ENCODE results near the gene PSMA4. TPM values are rescaled to one million over a fixed set of nuclear protein-coding genes. Genes with fewer than 3 reads are reported as not detected.

The PSMA4 gene
- total RNA-seq, 3 donors from 2014 or later = 102 to 139 (median 138) TPM

DNA sequence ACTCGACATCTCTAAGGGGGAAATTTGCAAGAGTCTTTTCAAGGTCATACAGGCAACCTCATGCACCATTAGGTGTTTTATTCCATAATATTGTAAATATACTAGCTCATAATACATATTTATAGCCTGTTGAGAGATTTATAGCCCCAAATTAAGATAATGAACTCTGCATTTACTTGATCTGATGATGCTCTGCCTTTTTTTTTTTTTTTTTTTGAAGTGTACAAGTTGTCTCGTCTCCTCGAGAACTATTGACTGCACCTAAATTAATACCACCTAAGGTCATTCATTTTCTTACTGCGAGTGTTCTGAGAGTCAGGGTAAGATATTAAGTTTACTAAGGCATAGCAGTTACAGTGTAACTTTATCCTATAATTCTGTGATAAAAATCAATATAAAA is 31.1 kb downstream of the PSMA4 start:
- Histone ChIP-seq H3K9me3 (no peaks in the 10 kb centered on the region), H3K27ac (no peak overlapping the region), H3K27me3 (no peaks in the 10 kb centered on the region), H3K4me3 (no peak overlapping the region), H3K4me1 (no peaks in the 10 kb centered on the region), H3K36me3 (no peaks in the 10 kb centered on the region)
- intact Hi-C loops (cut with DNase I; ENCODE audit: low total_unique reads) = no loop called here
- DNase-seq (ENCODE audit: low spot score in 2 of 2) = no peak
- no peak for TF ChIP-seq POLR2A (IDR thresholded peaks at IDR 0.05)
- no peak for TF ChIP-seq POLR2AphosphoS5 (IDR thresholded peaks at IDR 0.05)

- TF ChIP-seq, protein P1, sequence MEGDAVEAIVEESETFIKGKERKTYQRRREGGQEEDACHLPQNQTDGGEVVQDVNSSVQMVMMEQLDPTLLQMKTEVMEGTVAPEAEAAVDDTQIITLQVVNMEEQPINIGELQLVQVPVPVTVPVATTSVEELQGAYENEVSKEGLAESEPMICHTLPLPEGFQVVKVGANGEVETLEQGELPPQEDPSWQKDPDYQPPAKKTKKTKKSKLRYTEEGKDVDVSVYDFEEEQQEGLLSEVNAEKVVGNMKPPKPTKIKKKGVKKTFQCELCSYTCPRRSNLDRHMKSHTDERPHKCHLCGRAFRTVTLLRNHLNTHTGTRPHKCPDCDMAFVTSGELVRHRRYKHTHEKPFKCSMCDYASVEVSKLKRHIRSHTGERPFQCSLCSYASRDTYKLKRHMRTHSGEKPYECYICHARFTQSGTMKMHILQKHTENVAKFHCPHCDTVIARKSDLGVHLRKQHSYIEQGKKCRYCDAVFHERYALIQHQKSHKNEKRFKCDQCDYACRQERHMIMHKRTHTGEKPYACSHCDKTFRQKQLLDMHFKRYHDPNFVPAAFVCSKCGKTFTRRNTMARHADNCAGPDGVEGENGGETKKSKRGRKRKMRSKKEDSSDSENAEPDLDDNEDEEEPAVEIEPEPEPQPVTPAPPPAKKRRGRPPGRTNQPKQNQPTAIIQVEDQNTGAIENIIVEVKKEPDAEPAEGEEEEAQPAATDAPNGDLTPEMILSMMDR (IDR thresholded peaks at IDR 0.05) = no peak
- TF ChIP-seq POLR2AphosphoS5 (IDR thresholded peaks at IDR 0.05) (no peak), POLR2A (IDR thresholded peaks at IDR 0.05) (no peak)
- Histone ChIP-seq H3K4me1 (no peaks in the 10 kb centered on the region), H3K9me3 (no peaks in the 10 kb centered on the region), H3K27me3 (no peaks in the 10 kb centered on the region), H3K36me3 (no peaks in the 10 kb centered on the region), H3K4me3 (no peak overlapping the region), H3K27ac (no peak overlapping the region)
- no peak for DNase-seq (ENCODE audit: low spot score in 2 of 2)
- intact Hi-C loops (cut with DNase I; ENCODE audit: low total_unique reads) = no loop called here
These were observed 33.2 kb downstream of the PSMA4 start for GRCh38 chr15:78573416-78573815.

GRCh38 chr15:78574944-78575343 is 34.7 kb downstream of the PSMA4 start:
- no peak for DNase-seq (ENCODE audit: low spot score in 2 of 2)
- intact Hi-C loops (cut with DNase I; ENCODE audit: low total_unique reads) = no loop called here
- Histone ChIP-seq H3K9me3 (no peaks in the 10 kb centered on the region), H3K4me1 (no peaks in the 10 kb centered on the region), H3K27me3 (no peaks in the 10 kb centered on the region), H3K36me3 (no peaks in the 10 kb centered on the region), H3K27ac (no peak overlapping the region), H3K4me3 (no peak overlapping the region)
- TF ChIP-seq POLR2A (IDR thresholded peaks at IDR 0.05) (no peak), POLR2AphosphoS5 (IDR thresholded peaks at IDR 0.05) (no peak)
- TF ChIP-seq, protein P1 (IDR thresholded peaks at IDR 0.05) = no peak

GRCh38 chr15:78597583-78597982 is 57.3 kb downstream of the PSMA4 start:
- Histone ChIP-seq H3K9me3 (no peaks in the 10 kb centered on the region), H3K27me3 (no peaks in the 10 kb centered on the region), H3K36me3 (no peaks in the 10 kb centered on the region), H3K4me1 (no peaks in the 10 kb centered on the region), H3K4me3 (no peak overlapping the region), H3K27ac (no peak overlapping the region)
- TF ChIP-seq, protein P1 (IDR thresholded peaks at IDR 0.05) = no peak
- TF ChIP-seq POLR2A (IDR thresholded peaks at IDR 0.05) (no peak), POLR2AphosphoS5 (IDR thresholded peaks at IDR 0.05) (no peak)
- no peak for DNase-seq (ENCODE audit: low spot score in 2 of 2)
- intact Hi-C loops (cut with DNase I; ENCODE audit: low total_unique reads) = no loop called here

DNA sequence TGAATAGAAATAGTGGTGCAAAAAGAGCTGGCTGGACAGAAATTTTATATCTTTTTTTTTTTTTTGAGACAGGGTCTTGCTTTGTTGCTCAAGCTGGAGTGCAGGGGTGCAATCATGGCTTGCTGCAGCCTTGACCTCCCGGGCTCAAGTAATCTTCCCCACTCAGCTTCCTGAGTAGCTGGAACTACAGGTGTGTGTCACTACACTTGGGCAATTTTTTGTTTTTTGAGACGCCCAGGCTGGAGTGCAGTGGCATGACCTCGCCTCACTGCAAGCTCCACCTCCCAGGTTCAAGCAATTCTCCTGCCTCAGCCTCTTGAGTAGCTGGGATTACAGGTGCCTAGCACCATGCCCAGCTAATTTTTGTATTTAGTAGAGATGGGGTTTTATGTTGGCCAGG is 58.1 kb downstream of the PSMA4 start:
- Histone ChIP-seq H3K27me3 (no peaks in the 10 kb centered on the region), H3K9me3 (no peaks in the 10 kb centered on the region), H3K4me3 (no peak overlapping the region), H3K4me1 (no peaks in the 10 kb centered on the region), H3K36me3 (no peaks in the 10 kb centered on the region), H3K27ac (no peak overlapping the region)
- TF ChIP-seq POLR2AphosphoS5 (IDR thresholded peaks at IDR 0.05) (no peak), POLR2A (IDR thresholded peaks at IDR 0.05) (no peak)
- TF ChIP-seq, protein P1 (IDR thresholded peaks at IDR 0.05) = no peak
- intact Hi-C loops (cut with DNase I; ENCODE audit: low total_unique reads) = no loop called here
- DNase-seq (ENCODE audit: low spot score in 2 of 2) = no peak

GRCh38 chr15:78599189-78599588 is 58.9 kb downstream of the PSMA4 start:
- no peak overlapping the region for H3K27ac ChIP-seq
- H3K4me1 ChIP-seq = no peaks in the 10 kb centered on the region
- no peak for DNase-seq (ENCODE audit: low spot score in 2 of 2)
- no peaks in the 10 kb centered on the region for H3K27me3 ChIP-seq
- no peaks in the 10 kb centered on the region for H3K9me3 ChIP-seq
- intact Hi-C loops (cut with DNase I; ENCODE audit: low total_unique reads) = no loop called here
- H3K36me3 ChIP-seq = no peaks in the 10 kb centered on the region
- H3K4me3 ChIP-seq = no peak overlapping the region
- TF ChIP-seq POLR2AphosphoS5 (IDR thresholded peaks at IDR 0.05) = no peak
- no peak for TF ChIP-seq POLR2A (IDR thresholded peaks at IDR 0.05)
- TF ChIP-seq, protein P1 (IDR thresholded peaks at IDR 0.05) = no peak
